HG03135 (cell line): ENCODE data around the gene SCD5.

Experiments
- ATAC-seq: cut with Tn5 transposase; IDR thresholded peaks from one replicate; pipeline ENCODE4 v1.9.1; 2021; ENCODE audit warnings: mild to moderate bottlenecking, moderate library complexity; ENCODE audit not compliant: unreplicated experiment

SCD5 gene

GRCh38 chr4:82739287-82740190 is 59.1 kb downstream of the SCD5 start:
- ATAC-seq, result peak; percentile 99

GRCh38 chr4:82737354-82737753 is 61.2 kb downstream of the SCD5 start:
- ATAC-seq, result no peak

- no peak for ATAC-seq
These were observed 65.0 kb downstream of the SCD5 start for GRCh38 chr4:82733636-82734035.

GRCh38 chr4:82728301-82728700 is 70.3 kb downstream of the SCD5 start:
- ATAC-seq, result no peak

- no peak for ATAC-seq
These were observed 72.0 kb downstream of the SCD5 start for GRCh38 chr4:82726596-82726995.

- ATAC-seq, result peak; percentile 70
These were observed 76.7 kb downstream of the SCD5 start for GRCh38 chr4:82721819-82722423.

DNA sequence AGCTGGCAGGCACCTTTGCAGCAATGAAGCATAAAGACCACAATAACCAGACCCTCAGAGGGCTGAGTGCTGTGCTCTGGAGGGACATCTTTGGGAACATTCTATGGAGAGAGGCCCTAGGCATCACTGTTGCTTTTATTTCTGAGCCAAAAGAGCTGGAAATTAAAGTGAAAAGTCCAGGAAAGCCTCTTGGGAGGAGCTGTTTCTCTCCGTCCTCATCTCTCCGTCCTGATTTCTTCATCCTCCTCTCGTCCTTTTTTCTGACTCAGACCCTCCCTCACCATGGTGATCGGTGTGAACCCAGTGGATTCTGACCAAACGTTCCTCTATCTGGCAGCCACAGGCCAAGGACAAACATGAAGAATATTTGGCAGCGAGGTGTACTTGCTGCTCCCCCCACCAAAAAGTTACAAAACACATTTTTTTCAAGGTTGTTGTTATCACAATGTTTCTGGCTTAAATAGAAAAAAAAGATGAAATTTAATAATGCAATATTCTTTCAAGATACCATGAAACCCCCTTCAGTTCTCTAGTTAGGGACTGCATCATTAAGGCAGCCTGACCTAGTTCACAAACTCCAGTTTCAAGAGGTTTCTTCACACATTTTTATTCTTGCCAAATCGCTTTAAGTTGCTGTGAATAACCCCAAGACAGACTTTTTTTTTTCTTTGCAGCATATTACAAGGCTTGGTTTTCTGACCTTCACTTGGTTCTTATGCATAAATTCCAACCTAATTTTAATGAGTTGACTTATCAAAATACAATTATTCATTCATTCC is 80.2 kb downstream of the SCD5 start:
- ATAC-seq, result no peak

GRCh38 chr4:82715731-82716617 is 82.6 kb downstream of the SCD5 start:
- ATAC-seq, result no peak

GRCh38 chr4:82713856-82714255 is 84.7 kb downstream of the SCD5 start:
- ATAC-seq, result no peak

GRCh38 chr4:82712561-82712960 is 86.0 kb downstream of the SCD5 start:
- ATAC-seq, result no peak

DNA sequence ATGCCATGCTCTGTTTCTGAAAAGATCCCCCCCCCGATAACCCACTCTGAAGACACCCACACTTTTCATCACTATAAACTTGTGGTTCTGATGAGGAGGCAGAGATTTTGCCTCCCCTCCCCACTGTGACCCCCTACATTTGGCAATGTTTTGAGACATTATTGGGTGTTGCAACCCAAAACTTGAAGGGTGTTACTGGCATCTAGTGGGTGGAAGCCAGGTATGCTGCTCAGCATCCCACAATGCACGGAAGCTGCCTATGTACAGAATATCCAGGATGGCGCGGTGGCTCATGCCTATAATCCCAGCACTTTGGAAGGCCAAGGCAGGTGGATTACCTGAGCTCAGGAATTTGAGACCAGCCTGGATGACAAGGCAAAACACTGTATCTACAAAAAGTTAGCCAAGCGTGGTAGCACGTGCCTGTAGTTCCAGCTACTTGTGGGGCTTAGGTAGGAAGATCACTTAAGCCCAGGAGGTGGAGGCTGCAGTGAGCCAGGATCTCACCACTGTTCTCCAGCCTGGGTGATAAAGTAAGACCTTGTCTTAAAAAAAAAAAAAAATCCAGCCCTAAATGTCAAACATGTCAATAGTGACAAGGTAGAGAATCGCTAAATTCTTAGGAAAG is 87.3 kb downstream of the SCD5 start:
- ATAC-seq, result no peak

DNA sequence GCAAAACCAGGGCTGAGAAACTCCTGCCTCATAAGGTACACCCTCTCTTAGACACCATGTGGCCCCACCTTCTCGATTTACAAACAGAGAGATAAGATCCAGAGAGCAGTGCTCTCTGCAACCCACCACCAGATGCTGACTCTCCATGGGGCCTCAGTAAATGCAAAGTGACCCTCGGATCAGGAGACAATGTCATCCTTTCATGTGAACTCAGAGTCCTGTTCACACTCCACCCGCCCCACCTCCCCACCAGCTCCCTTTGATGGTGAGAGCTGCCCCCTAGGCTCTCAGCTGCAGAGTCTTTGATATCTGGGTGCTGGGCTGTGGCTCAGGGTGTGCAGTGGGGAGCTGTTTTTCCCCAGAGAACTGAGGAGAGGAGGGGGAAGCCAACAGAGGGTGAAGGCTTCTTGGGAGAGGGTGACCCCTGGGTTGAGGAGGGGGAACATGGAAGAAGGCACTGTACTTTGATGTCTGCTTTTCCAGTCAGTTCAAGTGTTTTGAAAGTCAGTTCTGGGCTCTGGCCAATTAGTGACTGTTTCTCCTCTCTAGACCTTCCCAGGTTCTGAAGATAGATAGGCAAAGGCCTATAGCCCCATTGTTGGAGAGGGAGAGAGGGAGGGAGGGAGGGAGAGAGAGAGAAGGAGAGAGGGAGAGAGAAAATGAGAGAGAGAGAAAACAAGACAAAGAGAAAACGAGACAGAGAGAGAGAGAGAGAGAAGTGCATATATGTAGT is 88.2 kb downstream of the SCD5 start:
- ATAC-seq, result no peak

DNA sequence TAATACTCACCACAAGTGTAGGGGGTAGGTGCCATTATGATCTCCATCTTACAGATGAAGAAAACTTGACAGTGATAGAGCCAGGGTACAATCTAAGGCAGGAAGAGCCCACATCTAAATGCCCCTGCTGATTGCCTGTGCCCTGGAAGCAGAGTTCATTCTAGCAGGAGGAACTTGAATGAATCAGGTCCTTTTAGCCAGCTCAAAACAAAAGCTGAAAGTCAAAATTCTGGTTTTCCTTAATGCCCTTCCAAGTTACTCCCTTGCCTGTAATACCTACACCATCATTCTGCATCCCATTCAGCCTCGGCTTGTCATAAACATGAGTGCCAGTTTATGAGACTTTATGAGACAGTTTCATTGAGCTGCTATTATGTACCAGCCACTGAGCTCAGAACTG is 89.6 kb downstream of the SCD5 start:
- ATAC-seq, result no peak

- ATAC-seq, result no peak
These were observed 92.1 kb downstream of the SCD5 start for GRCh38 chr4:82706349-82707000.

DNA sequence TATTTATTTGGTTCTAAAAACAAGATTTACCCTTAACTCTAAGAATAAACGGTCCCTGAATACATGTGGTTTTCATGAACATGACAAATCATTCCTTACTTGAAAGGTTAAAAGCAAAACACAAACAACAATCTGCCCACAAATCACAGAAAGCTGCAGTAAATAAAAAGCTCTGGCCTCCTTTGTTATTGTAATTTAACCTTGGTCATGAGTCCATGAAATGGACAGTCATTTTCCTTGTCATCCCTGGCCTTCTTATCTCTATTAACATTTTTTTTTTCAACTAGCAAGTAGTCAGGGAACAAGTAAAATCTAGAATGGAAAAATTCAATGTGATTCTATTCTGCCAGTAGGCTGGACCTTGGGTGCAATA is 92.7 kb downstream of the SCD5 start:
- ATAC-seq, result no peak

DNA sequence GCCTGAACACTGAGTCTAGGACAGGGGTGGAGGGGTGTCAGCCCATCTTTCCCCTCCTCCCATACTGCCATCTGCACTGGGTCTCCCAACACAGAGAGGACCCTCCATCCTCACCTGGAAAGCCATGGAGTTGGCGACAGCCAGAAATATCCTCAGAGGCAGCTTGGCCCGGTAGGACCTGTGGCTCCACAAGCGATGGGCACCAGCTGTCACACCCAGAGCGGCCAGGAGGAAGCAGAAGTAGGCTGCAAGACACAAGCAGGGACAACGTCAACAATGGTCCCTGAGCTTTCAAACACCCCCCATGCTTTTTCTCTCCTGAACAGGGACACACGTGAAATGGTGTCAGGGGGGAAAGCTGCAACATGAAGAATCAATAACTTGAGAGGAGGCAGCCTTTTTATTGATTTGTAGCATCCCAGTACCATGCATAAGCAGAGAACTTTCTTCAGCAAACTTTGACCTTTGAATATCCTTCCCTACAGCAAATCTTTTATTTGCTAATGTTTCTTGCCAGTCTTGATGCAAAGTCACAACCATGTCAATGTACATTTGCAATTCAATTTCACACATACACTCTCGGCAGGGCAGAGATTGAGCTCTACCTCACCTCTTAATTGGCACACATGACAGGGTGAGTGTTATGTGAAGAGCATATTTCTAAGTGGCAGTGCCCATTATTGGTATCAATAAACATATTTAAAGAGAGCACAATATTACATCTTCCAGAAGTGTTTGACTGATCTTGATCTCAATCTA is 93.2 kb downstream of the SCD5 start:
- ATAC-seq, result no peak

- ATAC-seq, result no peak
These were observed 94.4 kb downstream of the SCD5 start for GRCh38 chr4:82704156-82704555.

- ATAC-seq, result no peak
These were observed 100.2 kb downstream of the SCD5 start for GRCh38 chr4:82698412-82698811.
